ENCODE data around the gene ICOS.

- TF ChIP-seq TCF7L2 (IDR thresholded peaks at IDR 0.05; ENCODE audit: low read depth, low read length) (no peak), CTCF (IDR thresholded peaks at IDR 0.05) (no peak)
Measured at GRCh38 chr2:203960811-203961210, 24.2 kb downstream of the ICOS start.
